CD4-positive, alpha-beta T cell treated with Interleukin-1 beta for 1 hour (primary cell): ENCODE results near the gene ATP11C.
A peak's percentile ranks its signal among the peaks of the same experiment; 100 is the strongest.

ENCODE experiments used
- DNase-seq, 2 donors: peaks; one replicate each; pipeline ENCODE4 v3.0.0-alpha.2; 2020 to 2022

Gene ATP11C

DNA sequence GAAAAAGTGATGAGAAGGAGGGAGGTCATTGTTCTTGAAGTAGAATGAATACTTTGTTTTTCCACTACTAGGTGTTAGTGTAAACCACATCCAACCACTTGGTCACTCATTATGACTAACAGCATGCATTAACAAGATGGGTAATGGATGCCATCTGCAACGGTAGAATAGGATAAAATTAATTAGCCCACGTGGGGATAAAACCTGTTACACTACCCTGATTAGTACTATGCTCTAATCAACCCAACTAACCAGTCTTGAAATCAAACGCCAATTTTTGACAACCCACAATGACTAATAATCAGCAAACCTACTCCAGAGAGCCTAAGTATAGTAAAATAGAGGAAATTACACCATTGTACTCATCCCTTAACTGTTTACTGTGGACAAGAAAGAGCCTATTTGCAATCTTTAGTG lies 131.4 kb downstream of the ATP11C start:
- DNase-seq = no peak

DNA sequence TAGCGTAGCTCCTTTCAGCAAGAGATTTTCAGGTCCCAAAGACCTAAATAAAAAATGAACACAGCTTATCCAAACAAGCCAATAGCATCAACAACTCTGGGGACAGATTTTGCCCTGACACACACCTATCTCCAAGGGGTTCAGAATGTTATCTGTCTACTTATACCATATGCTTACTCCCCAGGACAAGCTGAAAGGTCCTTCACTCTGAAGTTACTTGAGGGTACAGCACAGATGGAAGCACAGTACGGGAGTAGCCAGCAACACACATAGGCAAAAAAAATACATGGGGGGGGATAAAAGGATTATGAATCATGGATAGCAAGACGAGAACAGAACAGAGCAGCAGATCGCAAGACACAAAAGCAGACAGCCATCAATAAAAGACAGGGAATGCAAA lies 134.2 kb downstream of the ATP11C start:
- DNase-seq = no peak

GRCh38 chrX:139795196-139795595 lies 137.7 kb downstream of the ATP11C start:
- no peak for DNase-seq

- no peak for DNase-seq
These were observed 145.3 kb downstream of the ATP11C start for GRCh38 chrX:139787601-139788000.

DNA sequence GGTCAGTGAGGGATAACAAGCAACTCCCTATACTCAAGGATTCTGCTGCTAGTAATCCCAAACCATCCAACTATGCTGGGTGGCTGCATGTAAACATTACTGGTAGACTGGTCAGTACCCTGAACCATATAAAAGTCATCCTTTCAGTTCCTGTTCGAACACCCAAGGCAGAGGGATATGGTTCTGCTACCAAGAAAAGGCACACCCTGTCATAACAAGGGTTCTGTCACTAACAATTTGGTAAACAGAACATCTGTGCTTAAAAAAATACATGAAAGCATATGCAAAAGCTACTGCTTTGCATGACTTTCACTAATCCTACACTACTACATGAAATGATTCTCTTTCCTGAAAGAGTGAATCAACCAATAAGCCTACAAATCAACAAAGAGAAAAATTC lies 148.0 kb downstream of the ATP11C start:
- no peak for DNase-seq

DNA sequence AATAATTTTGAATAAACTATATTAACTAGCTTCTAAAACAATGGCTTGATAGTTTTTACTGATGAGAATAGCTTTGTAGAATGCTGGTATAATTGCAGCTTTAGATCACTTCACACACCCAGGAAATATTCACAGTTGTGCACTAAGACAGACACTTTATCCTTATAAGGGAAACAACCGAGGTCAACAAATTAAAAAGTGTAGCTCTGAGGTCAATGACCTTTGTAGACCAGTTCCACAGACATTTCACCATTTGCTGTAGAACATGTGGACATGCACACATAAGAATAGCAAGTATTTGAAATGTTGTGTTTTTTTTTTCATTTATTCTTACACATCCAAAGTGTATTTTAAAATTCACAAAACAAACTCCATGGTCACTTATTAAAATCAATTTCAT lies 148.9 kb downstream of the ATP11C start:
- no peak for DNase-seq

DNA sequence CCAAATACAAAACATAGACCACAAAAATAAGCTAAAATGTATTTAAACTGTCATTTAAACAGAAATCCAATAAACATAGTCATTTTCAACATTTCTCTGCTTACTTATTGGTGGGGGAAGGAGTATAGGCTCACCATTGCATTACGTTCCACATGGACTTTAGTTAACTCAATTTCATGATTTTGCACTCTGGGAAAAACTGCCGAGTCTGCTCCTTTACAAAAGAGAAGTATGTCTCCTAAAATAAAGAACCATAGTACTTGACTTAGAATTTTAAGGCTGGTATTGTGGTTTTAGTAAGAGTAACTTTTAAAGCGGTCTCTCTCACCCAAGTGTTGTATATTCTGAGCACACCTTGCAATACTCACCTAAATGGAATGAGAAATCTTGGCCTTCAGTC lies 149.8 kb downstream of the ATP11C start:
- DNase-seq = no peak

- no peak for DNase-seq
These were observed 156.3 kb downstream of the ATP11C start for GRCh38 chrX:139776599-139776998.

GRCh38 chrX:139770366-139770765 lies 162.5 kb downstream of the ATP11C start:
- DNase-seq = no peak

DNA sequence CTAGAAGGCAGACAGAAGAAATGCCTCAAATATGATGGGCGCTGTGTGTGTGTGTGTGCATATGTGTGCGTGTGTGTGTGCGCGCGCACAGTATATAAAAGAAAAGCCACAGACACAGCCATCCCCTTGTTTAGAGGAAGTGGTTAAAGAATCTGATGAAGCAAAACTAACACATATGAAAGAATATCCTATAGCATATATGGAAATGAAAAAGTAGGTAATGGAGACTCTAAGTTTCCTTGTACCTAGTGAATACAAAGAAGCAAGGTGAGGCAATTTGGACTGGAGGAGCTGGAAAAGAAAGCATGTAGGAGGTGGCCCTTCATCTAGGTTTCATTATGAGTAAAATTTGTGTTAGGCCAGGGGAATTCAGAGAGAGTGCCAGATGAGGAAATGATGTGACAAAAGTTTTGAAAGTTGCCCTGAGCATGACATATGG lies 166.3 kb downstream of the ATP11C start:
- peak; percentile 37 to 47 for DNase-seq

GRCh38 chrX:139762400-139763183 lies 170.3 kb downstream of the ATP11C start:
- no peak for DNase-seq

- no peak for DNase-seq
These were observed 173.2 kb downstream of the ATP11C start for GRCh38 chrX:139759637-139760036.

DNA sequence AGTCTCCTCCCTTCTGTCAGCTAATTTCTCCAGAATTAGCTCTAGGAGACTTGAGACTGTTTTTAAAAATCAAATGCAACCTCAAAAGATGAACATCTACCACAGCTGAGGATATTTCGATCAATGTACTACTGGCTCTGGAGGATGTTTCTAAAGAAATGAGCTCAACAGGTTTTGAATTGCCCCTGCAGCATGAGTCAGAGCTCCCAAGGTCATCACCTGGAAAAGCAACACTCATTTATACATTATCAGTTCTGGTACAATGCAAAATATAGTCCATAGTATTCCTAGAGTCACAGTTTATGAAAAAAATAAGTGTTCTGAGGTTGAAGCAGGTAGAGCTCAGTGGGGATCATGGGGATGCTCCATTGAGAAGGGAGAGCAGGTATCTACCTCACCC lies 174.0 kb downstream of the ATP11C start:
- no peak for DNase-seq

GRCh38 chrX:139758250-139758649 lies 174.6 kb downstream of the ATP11C start:
- no peak for DNase-seq

DNA sequence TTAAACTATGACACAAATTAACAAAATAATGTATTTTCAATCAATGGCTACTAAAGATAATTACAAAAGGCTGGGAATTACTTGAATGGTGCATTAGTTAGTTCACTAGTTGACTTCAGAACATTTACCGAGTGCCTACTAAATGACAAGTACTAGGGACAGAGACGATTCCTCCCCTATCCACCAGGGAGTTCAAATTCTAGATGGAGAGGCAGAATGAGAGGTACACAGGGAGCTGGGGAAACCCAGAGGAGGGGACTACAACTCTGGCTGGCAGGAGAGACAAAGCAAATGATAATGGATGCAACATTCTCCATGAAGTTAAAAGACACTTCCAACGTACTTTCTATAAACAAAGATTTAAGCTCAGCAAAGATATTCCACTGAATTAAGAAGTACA lies 181.8 kb downstream of the ATP11C start:
- DNase-seq = no peak

GRCh38 chrX:139750390-139750789 lies 182.5 kb downstream of the ATP11C start:
- no peak for DNase-seq

DNA sequence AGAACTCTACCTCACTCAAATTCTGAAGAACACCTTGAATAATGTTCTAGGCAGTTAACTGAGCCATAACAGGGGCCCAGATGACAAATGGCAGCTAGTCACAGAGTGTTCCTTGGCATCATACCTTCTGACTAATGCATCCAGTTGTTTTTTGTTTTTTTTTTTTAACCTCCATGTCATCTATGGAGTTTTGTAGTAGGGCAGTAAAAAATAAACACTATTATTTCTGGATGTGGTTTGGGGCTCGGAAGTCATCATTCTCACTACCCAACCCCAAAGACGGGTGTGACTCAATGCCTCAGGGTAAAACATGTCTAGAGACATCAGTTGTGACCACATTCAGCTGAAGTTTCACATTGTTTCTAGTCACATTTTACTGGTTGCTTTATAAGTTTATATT lies 193.7 kb downstream of the ATP11C start:
- peak in 1 of 2 donors; percentile 25 for DNase-seq

DNA sequence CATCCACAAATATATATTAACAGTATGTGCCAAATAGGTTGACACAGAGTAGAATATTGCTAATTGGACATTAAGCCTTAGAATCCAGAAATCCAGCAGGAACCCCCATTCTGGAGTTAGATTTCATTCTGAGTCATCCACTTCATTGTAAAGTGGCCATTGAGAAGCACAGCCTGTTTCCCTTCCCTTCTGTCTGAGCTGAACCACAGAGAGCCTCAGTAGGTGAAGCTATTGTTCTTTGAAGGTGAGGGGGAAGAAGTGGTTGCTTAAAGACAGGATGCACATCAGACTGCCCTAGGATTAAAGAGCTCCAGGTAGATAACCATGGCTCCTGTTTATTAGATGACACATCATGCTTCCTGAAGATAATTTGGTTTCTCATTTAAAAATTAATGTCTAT lies 194.3 kb downstream of the ATP11C start:
- DNase-seq = peak in 1 of 2 donors; percentile 2

DNA sequence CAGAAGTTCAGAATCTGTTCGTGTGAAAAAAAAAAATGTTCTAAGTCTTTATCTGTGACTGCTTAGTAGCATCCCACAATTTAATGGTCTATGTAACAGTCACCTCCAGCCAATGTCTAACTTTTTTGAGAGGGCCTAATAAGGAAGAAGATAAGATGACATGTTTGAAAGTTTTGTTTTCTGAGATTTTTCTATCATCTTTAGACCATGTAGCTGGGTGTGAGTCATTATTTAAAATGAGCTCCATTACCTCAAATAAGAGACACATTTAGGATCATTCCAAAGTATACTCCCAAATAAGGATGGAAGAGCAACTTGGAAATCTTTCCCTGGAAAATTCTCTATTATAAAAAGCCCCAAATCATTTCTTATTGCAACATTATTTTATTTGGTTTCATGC lies 196.7 kb downstream of the ATP11C start:
- no peak for DNase-seq

- no peak for DNase-seq
These were observed 197.9 kb downstream of the ATP11C start for GRCh38 chrX:139734996-139735395.

DNA sequence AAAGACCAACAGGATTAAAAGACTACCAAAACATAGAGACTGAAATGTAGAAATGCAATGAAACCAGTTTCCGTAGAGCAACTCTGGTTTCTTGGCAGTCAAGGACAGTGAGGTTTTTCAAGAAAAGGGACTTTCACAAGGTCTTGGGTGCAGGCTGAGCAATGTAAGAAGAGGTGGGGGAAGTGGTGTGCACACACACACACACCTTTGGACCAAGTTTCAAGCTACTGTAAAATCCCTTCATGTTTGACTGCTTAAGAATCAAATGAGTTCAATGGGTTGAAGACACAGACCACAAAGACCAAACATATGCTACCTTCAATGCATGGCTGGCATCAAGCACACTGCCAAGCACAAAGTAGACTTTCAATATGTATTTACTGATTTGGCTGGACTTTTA lies 207.1 kb downstream of the ATP11C start:
- DNase-seq = no peak

GRCh38 chrX:139724626-139725025 lies 208.2 kb downstream of the ATP11C start:
- no peak for DNase-seq

- DNase-seq = no peak
These were observed 211.9 kb downstream of the ATP11C start for GRCh38 chrX:139720979-139721378.

GRCh38 chrX:139720136-139720535 lies 212.7 kb downstream of the ATP11C start:
- no peak for DNase-seq

DNA sequence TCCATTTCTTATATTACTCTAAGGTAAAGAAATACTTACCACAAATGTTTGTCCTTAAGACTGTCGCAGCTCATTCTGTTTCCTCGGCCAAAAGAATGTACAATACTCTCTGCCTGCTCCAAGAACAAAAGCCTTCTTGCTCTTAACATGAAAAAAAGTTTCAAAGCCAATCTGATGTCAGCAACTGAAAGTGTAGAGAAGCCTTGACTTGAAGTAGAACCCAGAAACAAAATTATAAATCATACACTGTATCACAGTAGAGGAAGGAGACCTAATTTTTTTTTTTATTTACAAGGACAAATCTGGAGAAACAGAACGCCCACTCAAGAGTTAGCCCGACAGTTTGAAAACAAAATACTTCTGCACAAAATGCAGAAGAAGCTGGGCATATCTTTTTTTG lies 224.8 kb downstream of the ATP11C start, which contains the start of gene MCF2:
TSS of gene MCF2 (minus strand) at position 101 of the 400 bp plus-strand sequence. CDS start 56,423 bp downstream, outside the sequence.
- DNase-seq = no peak
